ENCODE results near the gene PPIE.

The PPIE gene

GRCh38 chr1:39720094-39720999 lies 18.3 kb upstream of the PPIE start:
- DNase-seq: no peak

GRCh38 chr1:39721664-39722063 lies 17.0 kb upstream of the PPIE start:
- no peak for DNase-seq

DNA sequence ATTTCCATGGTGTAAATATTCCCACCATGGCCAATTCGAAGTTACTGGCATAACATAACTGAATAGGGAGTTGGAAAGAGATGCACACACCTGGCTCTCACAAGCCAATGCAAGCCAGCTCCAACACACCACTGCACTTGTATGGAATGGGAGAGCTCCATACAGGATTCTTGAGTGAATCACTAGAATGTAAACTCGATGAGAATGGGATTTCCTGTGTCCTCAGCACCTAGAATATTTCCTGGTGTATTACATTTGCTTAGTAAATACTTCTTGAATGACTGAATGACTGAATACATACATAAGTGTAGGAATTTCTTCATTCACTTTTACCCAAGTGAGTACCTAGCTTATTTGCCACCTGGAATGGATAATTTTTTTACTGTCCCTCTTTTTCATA lies 16.2 kb upstream of the PPIE start:
- DNase-seq: no peak

- no peak for DNase-seq
These were observed 12.1 kb upstream of the PPIE start for GRCh38 chr1:39726600-39726999.

DNA sequence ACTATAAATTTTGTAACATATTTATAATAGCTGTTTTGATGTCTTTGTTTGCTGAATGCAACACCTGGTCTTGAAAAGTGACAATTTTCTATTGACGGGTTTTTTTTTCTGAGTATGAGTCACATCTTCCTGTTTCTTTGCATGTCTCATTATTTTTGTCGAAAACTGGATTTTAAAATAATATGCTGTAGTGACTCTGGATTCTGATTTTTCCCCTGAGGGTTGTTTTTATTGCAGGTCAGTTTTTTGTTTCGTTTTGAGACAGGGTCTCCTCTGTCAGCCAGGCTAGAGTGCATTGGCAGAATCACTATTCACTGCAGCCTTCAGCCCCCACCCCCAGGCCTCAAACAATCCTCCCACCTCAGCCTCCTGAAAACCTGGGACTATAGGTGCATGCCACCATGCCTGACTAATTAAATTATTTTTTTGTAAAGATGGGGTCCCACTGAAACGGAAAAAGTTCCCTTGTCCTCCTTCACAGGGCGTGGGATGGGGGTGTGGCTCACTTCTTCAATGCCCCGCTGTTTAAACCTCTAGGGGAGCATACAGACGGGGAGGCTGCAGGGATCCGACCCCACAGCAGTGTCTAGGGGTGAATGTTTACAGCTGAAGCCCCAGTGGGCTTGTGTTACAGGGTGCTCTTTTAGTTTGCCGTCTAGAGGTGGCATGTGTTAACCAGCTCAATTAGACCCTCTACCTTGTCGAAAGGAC lies 11.3 kb upstream of the PPIE start:
- DNase-seq: no peak

DNA sequence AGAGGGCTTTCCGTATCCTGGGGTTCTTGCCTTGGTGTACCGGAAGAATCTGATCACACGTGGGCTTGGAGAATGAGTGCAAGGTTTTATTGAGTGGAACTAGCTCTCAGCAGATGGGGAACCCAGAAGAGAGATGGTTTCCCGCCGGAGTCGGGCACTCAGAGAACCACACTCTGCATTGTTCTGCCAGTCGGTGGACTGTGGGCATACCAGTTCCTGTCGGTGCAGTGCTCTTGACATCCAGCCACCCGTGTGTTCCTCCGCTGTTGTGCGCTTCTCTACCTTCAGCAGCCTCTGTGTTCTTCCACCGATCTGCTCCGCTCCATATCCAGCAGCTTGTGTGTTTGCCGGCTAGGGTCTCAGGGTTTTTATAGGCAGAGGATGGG lies 10.8 kb upstream of the PPIE start:
- no peak for DNase-seq

DNA sequence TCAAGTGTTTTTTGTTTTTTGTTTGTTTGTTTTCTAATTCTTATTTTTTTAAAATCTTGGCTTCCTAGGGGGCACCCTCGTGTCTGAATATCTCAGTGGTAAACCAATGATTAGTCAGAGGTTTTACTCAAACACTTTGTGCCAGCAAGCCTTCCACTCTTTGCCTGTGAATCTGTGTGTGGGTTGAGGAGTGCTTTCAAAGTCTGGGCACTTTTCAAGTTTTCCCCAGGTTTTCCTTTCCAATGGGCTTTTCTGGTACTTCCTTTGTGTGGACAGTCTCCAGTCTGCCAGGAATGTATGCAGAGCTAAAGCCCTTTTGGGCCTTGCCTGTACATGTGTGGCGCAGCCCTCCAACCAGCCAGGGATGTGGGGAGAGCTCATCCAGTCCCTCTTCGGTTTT lies 9.7 kb upstream of the PPIE start:
- no peak for DNase-seq

- no peak for DNase-seq
These were observed 8.8 kb upstream of the PPIE start for GRCh38 chr1:39729842-39730241.

DNA sequence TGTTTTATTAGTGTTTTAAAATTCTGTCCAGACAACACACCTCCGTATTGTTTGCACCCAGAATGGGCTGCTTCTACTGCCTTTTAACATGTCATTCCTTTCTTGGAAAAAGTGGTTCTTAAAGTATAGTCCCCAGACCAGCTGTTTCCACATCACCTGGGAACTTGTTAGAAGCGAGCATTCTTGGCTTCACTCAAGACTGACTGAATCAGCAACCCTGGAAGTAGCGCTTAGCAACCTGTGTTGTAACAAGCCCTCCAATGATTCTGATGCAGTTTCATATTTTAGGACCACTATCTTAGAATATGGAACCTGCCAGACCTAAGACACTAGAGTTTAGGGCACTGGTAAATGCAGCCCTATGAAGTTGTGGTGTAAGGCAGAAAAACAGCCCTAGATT lies 6.0 kb upstream of the PPIE start:
- DNase-seq: no peak

DNA sequence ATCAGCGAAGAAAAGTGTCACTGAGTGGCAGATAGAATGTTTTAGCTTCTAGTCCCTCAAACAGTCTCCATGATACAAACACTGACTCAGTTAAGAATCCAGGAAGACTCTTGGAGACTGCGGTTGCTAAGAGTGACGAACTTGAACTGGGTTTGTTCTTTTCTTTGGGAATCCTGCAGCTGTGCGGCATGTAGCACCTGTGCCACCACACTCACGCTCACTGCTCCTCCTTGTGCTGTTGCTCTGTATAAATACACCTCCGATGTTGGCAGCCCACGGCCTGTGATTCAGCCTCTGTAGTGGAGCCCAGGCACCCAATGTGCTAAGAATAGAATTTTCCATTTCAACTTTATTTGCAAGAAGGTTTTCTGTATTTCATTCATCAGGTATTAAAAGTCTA lies 5.5 kb upstream of the PPIE start:
- no peak for DNase-seq

GRCh38 chr1:39735731-39736130 lies 3.0 kb upstream of the PPIE start:
- no peak for DNase-seq

GRCh38 chr1:39737546-39738169 lies 1.0 kb upstream of the PPIE start:
- DNase-seq: no peak

GRCh38 chr1:39745016-39745670 lies 6.5 kb downstream of the PPIE start:
- DNase-seq: no peak

DNA sequence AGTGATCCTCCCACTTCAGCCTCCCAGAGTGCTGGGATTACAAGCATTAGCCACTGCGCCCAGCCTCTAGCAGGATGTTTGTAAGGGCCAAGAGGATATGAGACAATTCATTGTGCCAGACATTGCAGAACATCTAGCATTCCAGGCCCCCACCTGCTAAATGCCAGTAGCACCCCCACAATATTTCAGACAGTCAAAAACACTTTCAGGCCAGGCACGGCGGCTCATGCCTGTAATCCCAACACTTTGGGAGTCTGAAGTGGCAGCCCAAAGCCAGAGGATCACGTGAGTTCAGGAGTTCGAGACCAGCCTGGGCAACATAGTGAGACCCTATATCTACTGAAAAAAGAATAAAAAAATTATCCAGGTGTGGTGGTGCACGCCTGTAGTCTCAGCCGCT lies 12.9 kb downstream of the PPIE start:
- no peak for DNase-seq

GRCh38 chr1:39752703-39753102 lies 14.0 kb downstream of the PPIE start:
- DNase-seq: no peak

- DNase-seq: no peak
These were observed 14.7 kb downstream of the PPIE start for GRCh38 chr1:39753132-39754025.

DNA sequence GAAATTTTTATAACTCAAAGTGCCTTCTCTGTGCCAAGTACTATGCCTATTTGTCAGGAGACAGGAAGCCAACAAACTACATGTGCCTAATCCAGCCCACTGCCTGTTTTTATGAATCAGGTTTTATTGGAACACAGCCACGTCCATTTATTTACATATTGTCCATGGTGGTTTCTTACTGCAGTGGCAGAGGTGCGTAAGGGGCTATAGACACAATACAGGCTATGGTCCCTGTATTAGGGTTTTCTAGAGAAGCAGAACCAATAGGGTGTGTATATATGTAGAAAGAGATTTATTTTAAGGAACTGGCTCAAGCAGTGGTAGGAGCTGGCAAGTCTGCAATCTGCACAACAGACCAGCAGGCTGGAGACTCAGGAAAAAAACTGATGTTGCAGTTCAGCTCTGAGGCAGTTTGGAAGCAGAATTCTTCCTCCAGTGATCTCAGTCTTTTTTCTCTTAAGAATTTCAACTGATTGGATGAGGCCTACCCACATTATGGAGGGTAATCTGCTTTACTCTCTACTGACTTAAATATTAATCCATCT lies 15.4 kb downstream of the PPIE start:
- no peak for DNase-seq

- DNase-seq: no peak
These were observed 16.3 kb downstream of the PPIE start for GRCh38 chr1:39754906-39755504.

DNA sequence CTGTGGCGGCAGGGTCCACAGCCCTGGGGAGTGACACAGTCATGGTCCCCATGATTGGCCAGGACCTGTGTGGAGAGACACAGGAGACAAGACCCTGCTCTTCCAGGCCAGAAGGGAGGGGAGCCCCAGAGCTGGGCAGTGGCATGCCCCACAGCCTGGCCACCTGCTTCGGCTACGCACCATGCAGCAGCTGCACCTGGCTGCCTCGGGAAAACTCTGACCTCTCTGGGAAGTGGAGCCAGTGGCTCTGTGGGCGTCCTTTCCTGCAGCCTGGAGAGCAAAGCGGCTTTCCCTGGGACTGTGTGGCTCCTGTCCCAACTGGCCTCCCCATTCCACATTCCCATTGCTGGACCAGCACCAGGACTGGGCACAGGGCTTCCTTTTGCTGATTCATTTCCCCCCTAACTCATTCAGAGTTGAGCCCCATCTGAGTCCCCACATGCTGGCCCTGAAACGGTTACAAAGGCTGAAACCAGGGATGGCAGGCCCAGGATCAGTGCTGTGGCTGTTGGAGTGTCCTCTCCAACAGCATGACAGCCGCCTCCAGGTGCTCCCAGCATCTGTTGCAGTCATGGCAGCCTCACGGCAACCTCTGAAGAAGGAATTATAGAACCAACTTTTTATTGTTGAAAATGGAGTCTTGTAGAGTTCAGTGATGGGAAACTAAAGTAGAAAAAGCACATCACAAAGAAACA lies 17.4 kb downstream of the PPIE start:
- DNase-seq: no peak

GRCh38 chr1:39757501-39757900 lies 18.8 kb downstream of the PPIE start:
- no peak for DNase-seq
